PC-3 (cell line): ENCODE results near the gene GRM6. TPM values are rescaled to one million over a fixed set of nuclear protein-coding genes. Genes with fewer than 3 reads are reported as not detected.

Experiments used
- ATAC-seq: fragments of 200-7000 bp; cut with Tn5 transposase; 2 replicates; pipeline ENCODE4 v1.9.1; 2020; ENCODE audit warnings: mild to moderate bottlenecking, moderate library complexity
- BruUV-seq: library from RNA; stranded (reverse); fragments of 400-500 nt; replicated peaks from 2 replicates; lab custom pipeline; 2021; lab: Mats Ljungman, UMichigan
- CTCF ChIA-PET: fragments of 300-600 bp; sonication (Branson Sonifier 250); formaldehyde crosslinking; loops from one replicate; lab custom pipeline; 2022; ENCODE audit warnings: antibody characterized with exemption; lab: Charles Lee
- POLR2A ChIA-PET: fragments of 300-600 bp; sonication (Branson Sonifier 250); formaldehyde crosslinking; loops from one replicate; lab custom pipeline; 2022; ENCODE audit warnings: antibody characterized with exemption; ENCODE audit not compliant: unreplicated experiment; lab: Charles Lee
- DNase-seq: peaks from one replicate; pipeline ENCODE4 v3.0.0-alpha.2; 2015
- H2AFZ ChIP-seq: fragments of 300-600 bp; sonication (generic); 2 replicates; pipeline ENCODE4 v1.6.0; 2016; ENCODE audit warnings: antibody characterized with exemption, low read length
- H3F3A ChIP-seq: fragments of 300-600 bp; sonication (generic); one replicate; pipeline ENCODE4 v1.6.0; 2017; ENCODE audit warnings: antibody characterized with exemption, low read length, control low read depth, mild to moderate bottlenecking; ENCODE audit not compliant: unreplicated experiment
- H3K27ac ChIP-seq: fragments of 300-600 bp; sonication (generic); 2 replicates; pipeline ENCODE4 v1.5.1; 2016; ENCODE audit warnings: mild to moderate bottlenecking, low read length
- H3K27me3 ChIP-seq: fragments of 300-600 bp; sonication (generic); 2 replicates; pipeline ENCODE4 v1.6.1; 2016; ENCODE audit warnings: low read length, mixed read lengths
- H3K36me3 ChIP-seq: fragments of 300-600 bp; sonication (generic); 2 replicates; pipeline ENCODE4 v1.6.1; 2016; ENCODE audit warnings: low read depth, mixed run types, low read length, mixed read lengths
- H3K4me1 ChIP-seq: fragments of 300-600 bp; sonication (generic); 2 replicates; pipeline ENCODE4 v1.5.1; 2016; ENCODE audit warnings: low read length; ENCODE audit not compliant: insufficient read depth
- H3K4me2 ChIP-seq: fragments of 300-600 bp; sonication (generic); 2 replicates; pipeline ENCODE4 v1.6.0; 2016; ENCODE audit warnings: low read length
- H3K4me3 ChIP-seq: fragments of 300-600 bp; sonication (generic); 2 replicates; pipeline ENCODE4 v1.5.1; 2016; ENCODE audit warnings: mild to moderate bottlenecking, low read length, mixed read lengths
- H3K79me2 ChIP-seq: fragments of 300-600 bp; sonication (generic); 2 replicates; pipeline ENCODE4 v1.6.1; 2017; ENCODE audit warnings: low read length, mixed read lengths
- H3K9ac ChIP-seq: fragments of 300-600 bp; sonication (generic); 2 replicates; pipeline ENCODE4 v1.6.0; 2016; ENCODE audit warnings: mild to moderate bottlenecking, low read length
- H3K9me2 ChIP-seq: fragments of 300-600 bp; sonication (generic); replicated peaks from 2 replicates; pipeline ENCODE4 v1.6.1; 2016; ENCODE audit warnings: mixed run types, low read length, mixed read lengths
- H3K9me3 ChIP-seq: fragments of 300-600 bp; sonication (generic); 2 replicates; pipeline ENCODE4 v1.6.1; 2016; ENCODE audit warnings: low read length, mixed read lengths
- H4K20me1 ChIP-seq: fragments of 300-600 bp; sonication (generic); 2 replicates; pipeline ENCODE4 v1.6.1; 2016; ENCODE audit warnings: low read length, mixed read lengths
- CTCF ChIP-seq: fragments of 300-600 bp; sonication (generic); conservative IDR thresholded peaks from 2 replicates; pipeline ENCODE4 v1.5.1; 2017; ENCODE audit warnings: antibody characterized with exemption, low read depth, mild to moderate bottlenecking, low read length
- EZH2 ChIP-seq: fragments of 300-600 bp; sonication (generic); IDR thresholded peaks from one replicate; pipeline ENCODE4 v1.6.1; 2017; ENCODE audit warnings: antibody characterized with exemption, mild to moderate bottlenecking, low read length; ENCODE audit not compliant: unreplicated experiment
- EZH2phosphoT487 ChIP-seq: fragments of 300-600 bp; sonication (generic); IDR thresholded peaks from 2 replicates; pipeline ENCODE4 v1.6.1; 2018; ENCODE audit warnings: mild to moderate bottlenecking, antibody characterized with exemption, low read length, borderline replicate concordance
- intact Hi-C: fragments of 100-400 bp; cut with micrococcal nuclease; formaldehyde crosslinking; loops from 2 replicates; pipeline ENCODE4 v1.9.0; 2023
- total RNA-seq: library from RNA; depleted of rRNA; stranded (reverse); fragments of >200 nt; gene quantifications from 2 replicates; pipeline ENCODE4 v1.2.3, GENCODE V29; 2014

GRM6 gene
- total RNA-seq, 1 experiment from 2014 or later: not detected

DNA sequence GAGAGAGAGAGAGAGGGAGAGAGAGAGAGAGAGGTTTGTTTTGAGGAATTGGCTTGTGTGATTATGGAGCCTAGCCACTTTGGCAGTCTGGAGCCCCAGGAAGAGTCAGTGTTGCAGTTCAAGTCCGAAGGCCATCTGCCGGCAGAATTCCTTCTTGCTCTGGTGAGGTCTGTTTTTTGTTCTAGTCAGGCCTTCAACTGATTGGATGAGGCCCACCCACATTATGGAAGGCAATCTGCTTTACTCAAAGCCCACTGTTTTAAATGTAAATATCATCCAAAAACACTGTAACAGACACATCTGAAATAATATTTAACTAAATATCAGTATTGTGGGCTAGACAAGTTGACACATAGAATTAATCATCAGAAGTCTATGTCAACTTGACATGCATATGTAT, 11.4 kb upstream of the GRM6 start:
- H3K9ac ChIP-seq: no peak overlapping the region
- no peaks in the 10 kb centered on the region for H4K20me1 ChIP-seq
- ATAC-seq: no peak
- no peaks in the 10 kb centered on the region for H3F3A ChIP-seq
- H3K4me2 ChIP-seq: no peak overlapping the region
- H3K9me2 ChIP-seq: no peaks in the 10 kb centered on the region
- TF ChIP-seq CTCF: no peak
- TF ChIP-seq EZH2: no peak
- no peak for TF ChIP-seq EZH2phosphoT487
- peaks cover 40% of the 10 kb centered on the region for H3K9me3 ChIP-seq
- H3K27me3 ChIP-seq: no peaks in the 10 kb centered on the region
- no TSS peak for BruUV-seq
- no peak overlapping the region for H3K4me3 ChIP-seq
- intact Hi-C loops: no loop called here
- no peak for DNase-seq
- H3K4me1 ChIP-seq: no peaks in the 10 kb centered on the region
- no peak overlapping the region for H2AFZ ChIP-seq
- CTCF ChIA-PET: no interaction called here
- no peaks in the 10 kb centered on the region for H3K79me2 ChIP-seq
- POLR2A ChIA-PET: no interaction called here
- no peak overlapping the region for H3K27ac ChIP-seq
- no peaks in the 10 kb centered on the region for H3K36me3 ChIP-seq

DNA sequence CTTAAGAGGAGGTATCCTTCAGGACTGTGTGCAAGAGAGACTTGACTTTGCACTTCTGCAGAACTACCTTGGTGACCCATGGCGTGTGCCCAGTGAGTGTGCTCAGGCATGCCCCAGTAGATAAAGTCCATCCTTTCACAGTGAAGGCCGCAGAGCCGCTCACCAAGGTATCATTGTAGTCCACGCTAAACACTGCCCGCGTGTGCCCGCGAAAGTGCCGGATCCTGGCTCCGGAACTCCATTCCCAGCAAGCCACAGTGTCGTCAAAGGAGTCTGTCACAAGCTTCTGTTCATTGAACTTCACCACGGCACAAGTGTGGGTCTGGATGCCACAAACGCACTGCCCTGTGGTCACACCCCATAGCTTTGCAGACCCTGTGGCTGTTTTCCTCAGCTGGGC, 3.3 kb upstream of the GRM6 start:
- no peak for TF ChIP-seq EZH2phosphoT487
- no peak for TF ChIP-seq EZH2
- no peak for TF ChIP-seq CTCF
- Histone ChIP-seq H3K27me3 (peaks cover 8% of the 10 kb centered on the region; the same call in 1 of the 2 replicates), H3K4me3 (no peak overlapping the region), H3F3A (no peaks in the 10 kb centered on the region), H3K4me2 (no peak overlapping the region), H3K27ac (no peak overlapping the region), H2AFZ (no peak overlapping the region), H3K79me2 (no peaks in the 10 kb centered on the region), H3K4me1 (no peaks in the 10 kb centered on the region), H3K36me3 (no peaks in the 10 kb centered on the region), H3K9me2 (no peaks in the 10 kb centered on the region), H3K9ac (no peak overlapping the region), H3K9me3 (peaks cover 17% of the 10 kb centered on the region; the same call in 1 of the 2 replicates), H4K20me1 (no peaks in the 10 kb centered on the region)
- POLR2A ChIA-PET: no interaction called here
- DNase-seq: no peak
- no TSS peak for BruUV-seq
- ATAC-seq: no peak
- CTCF ChIA-PET: no interaction called here
- intact Hi-C loops: no loop called here

- no TSS peak for BruUV-seq
- Histone ChIP-seq H3K4me1 (no peaks in the 10 kb centered on the region), H3K9ac (no peak overlapping the region), H4K20me1 (no peaks in the 10 kb centered on the region), H3K79me2 (no peaks in the 10 kb centered on the region), H3K27ac (no peak overlapping the region), H3K4me3 (no peak overlapping the region), H3K9me3 (peaks cover 6% of the 10 kb centered on the region; the same call in 1 of the 2 replicates), H3K36me3 (no peaks in the 10 kb centered on the region), H3K9me2 (no peaks in the 10 kb centered on the region), H3K4me2 (no peak overlapping the region), H3F3A (no peaks in the 10 kb centered on the region), H3K27me3 (peaks cover 8% of the 10 kb centered on the region; the same call in 1 of the 2 replicates), H2AFZ (no peak overlapping the region)
- no peak for TF ChIP-seq EZH2phosphoT487
- no peak for TF ChIP-seq CTCF
- no peak for TF ChIP-seq EZH2
- no peak for ATAC-seq
- CTCF ChIA-PET: no interaction called here
- POLR2A ChIA-PET: no interaction called here
- DNase-seq: no peak
- intact Hi-C loops: no loop called here
Observed at GRCh38 chr5:178997191-178997590, 2.1 kb upstream of the GRM6 start.
